GM21619 (cell line): Measurements from ENCODE around the gene ACSS1.

Experiments
- ATAC-seq: cut with Tn5 transposase; IDR thresholded peaks from one replicate; pipeline ENCODE4 v1.9.1; 2021; ENCODE audit not compliant: unreplicated experiment

Gene ACSS1

GRCh38 chr20:24961384-24962181 lies 96.4 kb downstream of the ACSS1 start:
- ATAC-seq: no peak

- no peak for ATAC-seq
Observed at GRCh38 chr20:24960861-24961260, 97.1 kb downstream of the ACSS1 start.

GRCh38 chr20:24960302-24960801 lies 97.6 kb downstream of the ACSS1 start:
- no peak for ATAC-seq

- ATAC-seq: no peak
Observed at GRCh38 chr20:24959591-24960301, 98.2 kb downstream of the ACSS1 start.

- ATAC-seq: no peak
Observed at GRCh38 chr20:24958506-24959385, 99.2 kb downstream of the ACSS1 start.

GRCh38 chr20:24957326-24958016 lies 100.5 kb downstream of the ACSS1 start:
- ATAC-seq: no peak
